Stimulated activated CD8-positive, alpha-beta memory T cell treated with anti-CD3 and anti-CD28 coated beads, Interleukin-4, amount 100 ng/mL, for 24 hours (primary cell): Measurements from ENCODE around the gene RLF.

Experiments
- DNase-seq: peaks from one replicate; pipeline ENCODE4 v3.0.0-alpha.2; 2020; ENCODE audit warnings: low read depth

RLF gene

DNA sequence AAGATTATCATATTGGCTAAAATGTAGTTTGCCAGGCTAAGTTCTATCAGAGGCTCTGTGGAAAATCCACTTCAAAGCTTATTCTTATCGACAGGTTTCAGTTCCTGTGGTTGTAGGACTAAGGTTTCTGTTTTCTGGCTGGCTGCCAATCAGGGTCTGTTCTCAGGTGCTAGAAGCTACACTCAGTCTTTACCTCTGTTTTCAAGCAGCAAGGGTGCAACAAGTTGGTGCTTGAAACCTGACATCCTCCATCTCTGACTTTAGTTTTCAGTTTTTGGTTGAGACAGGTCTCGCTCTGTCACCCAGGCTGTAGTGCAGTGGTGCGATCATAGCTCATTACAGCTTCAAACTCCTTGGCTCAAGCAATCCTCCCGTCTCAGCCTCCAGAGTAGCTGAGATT lies 71.3 kb downstream of the RLF start:
- peak; percentile 30 for DNase-seq

DNA sequence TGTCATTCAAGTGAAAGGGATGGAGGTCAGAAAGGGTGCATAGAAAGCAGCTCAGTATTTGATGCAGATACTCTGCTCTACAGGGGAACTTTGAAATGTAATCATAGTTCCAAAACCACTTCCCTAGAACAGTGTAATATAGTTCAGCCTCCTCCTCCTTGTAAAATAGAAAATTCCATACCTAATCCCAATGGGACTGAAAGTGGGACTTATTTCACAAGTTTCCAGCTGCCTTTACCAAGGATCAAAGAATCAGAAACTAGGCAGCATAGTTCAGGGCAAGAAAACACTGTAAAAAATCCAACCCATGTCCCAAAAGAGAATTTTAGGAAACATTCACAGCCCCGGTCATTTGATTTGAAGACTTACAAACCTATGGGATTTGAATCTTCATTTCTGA lies 78.4 kb downstream of the RLF start:
- DNase-seq = no peak

DNA sequence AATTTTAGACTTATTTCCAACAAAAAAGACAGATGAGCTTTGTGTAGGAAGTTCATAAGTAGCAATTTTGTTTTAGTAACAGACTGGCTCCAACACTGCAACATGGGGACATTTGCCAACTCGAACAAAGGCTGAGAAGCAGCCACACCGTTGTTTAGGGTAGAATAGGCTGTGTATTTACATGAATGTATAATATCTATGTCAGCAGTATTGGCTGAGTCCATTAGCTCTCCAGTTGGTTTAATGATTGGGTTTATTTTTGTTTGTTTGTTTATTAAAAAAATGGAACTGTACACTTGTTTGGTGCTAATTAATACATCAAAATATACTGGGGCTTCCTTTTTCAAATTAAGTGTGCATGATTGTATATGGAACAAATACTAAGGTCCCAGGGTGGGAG lies 79.2 kb downstream of the RLF start:
- DNase-seq = no peak

DNA sequence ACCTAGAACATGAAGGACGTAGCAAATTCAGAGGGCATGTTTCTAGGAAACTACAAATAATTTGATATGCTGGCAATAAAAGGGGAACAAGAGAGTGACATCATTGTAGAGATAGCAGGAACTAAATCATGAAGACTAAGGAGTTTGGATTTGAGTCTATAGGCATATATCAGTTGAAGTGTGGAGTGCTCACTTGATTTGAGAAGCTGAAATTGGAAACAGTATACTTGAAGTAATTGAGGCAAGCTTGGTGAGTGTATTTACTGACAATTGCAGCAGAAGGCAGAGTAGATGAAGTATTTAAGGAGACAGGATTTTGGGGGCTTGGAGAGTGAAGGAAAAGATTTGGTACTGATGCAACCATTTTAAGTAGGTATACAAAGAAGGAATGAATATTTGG lies 80.2 kb downstream of the RLF start:
- no peak for DNase-seq

DNA sequence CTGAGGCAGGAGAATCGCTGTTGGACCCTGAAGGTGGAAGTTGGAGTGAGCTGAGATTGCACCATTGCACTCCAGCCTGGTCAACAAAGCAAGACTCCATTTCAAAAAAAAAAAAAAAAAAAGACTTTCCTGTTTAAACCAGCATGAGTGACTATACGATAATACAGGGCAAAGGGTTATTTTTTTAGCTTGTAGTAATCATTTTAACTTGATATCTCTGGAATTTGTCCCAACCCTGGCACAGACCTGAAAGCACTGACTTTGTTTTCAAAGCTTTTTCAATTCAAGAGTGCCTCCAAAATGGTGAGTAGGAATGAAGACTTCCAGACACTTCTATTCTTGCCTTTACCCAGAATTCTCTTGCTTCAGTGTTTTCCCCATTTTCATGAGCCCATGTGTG lies 82.2 kb downstream of the RLF start:
- no peak for DNase-seq

DNA sequence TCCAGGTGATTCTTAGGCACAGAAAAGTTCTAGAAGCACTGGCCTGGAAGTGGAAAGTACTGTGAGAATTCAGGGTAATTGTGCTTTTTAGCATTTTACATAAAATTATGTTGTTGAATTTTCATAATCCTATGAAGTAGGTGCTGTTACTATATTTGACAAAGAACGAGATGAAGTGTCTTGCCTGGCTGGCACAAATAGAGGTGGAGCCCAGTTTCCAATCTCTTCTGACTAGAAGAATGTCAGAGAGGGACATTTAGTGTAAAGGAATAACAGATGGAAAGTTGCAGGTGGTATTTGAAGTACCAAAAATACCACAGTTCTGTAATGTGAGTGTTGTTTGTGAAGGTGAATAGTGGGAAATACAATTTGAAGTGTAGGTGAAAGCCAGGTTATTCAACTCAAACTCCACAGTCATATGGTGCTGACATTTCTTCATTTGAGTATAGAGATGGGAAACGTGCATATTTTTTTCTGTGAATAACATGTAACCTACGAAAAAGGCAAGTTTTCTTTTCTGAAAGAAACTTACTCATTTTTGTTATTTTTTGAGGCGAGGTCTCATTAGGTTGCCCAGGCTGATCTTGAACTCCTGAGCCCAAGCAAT lies 83.1 kb downstream of the RLF start:
- no peak for DNase-seq

DNA sequence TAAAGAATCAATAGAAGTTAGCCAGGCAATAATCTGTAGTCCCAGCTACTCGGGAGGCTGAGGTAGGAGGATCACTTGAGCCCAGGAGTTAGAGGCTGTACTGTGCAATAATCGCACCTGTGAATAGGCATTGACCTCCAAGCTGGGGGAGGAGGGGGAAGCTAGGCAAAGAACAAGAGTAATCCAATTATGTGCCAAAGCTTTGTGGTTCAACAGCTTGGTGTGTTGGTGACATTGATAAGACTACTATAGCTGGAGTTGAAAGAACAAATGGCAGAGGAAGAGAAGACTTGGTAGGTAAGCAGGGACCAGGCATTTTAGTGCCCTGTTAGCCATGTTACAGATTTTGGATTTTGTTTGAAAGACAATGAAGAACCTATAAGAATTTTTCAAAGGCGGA lies 84.5 kb downstream of the RLF start:
- DNase-seq = no peak

DNA sequence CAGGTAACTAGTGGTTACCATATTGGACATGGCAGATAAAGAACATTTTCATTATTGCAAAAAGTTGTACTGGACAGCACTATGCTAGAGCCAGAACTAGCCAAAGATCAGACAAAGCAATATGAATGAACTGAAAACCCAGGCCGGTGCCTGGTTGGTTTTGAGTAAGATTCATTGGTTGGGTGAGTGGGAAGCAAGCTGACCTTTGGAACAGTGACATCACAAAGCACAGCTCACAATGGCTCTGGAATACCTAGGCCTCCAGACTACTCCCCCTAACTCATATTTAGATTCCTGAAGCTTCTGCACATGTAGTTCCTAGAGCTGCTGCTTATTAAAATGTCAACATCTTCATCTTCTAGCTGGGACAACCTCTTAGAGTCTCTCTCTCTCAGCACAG lies 86.5 kb downstream of the RLF start, which contains the start of gene TMCO2:
Gene TMCO2, plus strand, starts transcription at position 283 of the 400 bp plus-strand sequence. Its CDS starts 57 bp downstream, at position 340.
- no peak for DNase-seq

DNA sequence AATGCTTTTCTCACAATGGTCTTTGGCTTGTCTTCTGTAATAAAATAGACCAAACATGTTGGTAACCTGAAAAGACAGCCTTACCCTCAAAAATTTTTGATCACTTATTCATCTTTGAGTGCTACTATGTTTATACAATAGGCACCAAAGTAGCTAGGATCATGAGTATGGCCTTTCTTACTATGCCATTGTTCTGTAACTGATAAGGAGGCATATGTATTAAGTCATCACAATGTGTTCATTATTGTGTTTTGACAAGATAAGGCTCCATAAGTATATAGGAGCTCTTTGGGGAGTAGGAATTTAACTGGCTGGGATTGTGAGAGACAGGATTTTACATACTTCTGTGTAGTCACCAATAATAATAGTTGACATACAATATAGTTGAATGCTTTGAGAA lies 87.2 kb downstream of the RLF start:
- DNase-seq = no peak

DNA sequence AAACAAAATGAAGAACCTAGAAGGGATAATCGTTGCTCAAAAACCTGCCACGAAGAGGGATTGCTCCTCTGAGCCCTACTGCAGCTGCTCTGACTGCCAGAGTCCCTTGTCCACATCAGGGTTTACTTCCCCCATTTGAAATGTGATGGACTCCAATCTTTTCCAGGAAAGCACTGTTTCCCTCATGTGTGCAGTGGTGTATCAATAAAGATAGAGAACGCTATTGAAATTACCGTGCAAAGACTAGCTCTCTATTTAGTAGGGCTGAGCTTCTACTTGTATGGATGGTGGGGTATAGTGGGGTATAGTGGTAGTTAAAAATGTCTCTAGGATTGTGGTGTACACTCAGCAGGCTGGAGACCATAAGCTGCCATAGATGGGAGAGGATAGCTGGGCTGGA lies 90.3 kb downstream of the RLF start:
- no peak for DNase-seq

DNA sequence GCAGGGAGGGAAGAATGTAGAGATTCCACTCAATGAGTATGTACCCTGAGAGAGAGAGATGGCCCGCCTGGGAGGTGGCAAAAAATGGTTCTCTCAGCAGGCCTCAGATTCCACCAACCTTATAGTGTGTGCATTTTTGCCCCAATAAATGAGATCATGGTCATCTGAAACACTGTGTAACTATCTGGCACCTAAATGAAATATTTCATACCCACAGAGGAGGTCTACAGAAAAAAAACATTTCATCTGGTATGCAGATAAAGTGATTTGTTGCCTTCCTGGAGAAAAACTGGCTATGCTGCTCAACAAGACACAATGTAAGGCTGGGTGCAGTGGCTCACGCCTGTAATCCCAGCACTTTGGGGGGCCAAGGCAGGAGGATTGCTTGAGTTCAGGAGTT lies 91.4 kb downstream of the RLF start:
- DNase-seq = no peak

DNA sequence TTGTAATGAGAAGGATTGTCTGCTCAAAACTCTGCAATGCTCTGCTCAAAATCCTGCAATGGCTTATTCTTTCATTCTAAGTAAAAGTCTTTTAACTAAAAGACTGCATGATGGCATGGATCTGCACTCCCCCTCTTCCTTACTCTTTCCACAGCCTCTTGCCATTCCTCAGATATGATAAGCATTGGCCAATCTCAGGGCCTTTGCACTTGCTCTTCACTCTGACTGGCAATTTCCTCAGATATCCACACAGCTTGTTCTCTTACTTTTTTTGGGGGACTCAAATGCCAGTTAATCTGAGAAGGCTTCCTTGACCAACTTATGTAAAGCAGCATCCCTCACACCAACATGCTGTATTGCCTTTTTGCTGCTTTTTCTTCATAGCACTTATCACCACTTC lies 94.0 kb downstream of the RLF start:
- DNase-seq = no peak

DNA sequence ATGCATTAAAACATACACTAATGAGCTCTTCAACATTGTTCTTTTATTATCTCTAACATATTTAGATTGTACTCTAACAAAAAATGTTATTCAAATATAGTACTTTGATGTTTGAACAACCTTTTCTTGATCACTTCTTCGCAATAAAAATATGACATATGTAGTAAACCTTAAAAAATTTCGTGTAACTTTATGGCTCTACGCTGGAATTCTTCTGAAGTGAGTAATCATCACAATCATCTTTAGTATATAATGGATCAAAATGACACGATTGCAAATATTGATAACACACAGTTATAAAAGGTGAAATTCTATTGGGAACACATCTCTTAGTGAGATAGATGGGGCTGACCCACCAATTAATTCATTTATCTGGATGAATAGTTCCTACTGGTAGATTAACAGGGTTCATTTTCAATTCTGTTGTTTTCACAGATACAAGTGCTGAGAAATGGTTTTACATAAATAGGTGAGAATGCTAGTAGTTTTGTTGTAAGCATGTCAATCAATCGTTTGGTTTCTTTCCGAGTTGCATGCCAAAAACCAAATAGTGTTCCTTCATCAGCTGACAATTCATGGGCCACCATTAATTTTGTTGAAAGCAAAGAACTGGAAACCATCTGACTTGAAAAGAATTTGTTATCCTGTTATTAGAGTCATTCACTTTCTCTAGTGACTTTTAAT lies 95.4 kb downstream of the RLF start:
- no peak for DNase-seq

DNA sequence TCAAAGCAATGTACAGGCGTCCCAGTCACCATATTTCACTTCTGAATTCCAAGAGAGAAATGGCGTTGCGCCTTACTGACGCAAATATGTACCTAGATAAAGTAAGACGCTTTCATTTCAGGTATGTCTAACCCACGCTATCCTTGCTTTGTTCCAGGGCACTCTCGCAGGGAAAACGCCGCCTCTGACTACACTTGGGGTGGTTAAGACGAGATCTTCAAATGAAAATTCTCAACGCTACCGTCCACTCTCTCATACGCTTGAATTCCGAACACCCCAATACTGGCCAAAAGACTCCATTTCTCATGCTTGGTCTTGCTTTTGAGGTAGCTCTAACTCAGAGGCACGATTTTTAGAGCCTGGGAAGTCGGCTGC lies 96.1 kb downstream of the RLF start:
- DNase-seq = no peak

DNA sequence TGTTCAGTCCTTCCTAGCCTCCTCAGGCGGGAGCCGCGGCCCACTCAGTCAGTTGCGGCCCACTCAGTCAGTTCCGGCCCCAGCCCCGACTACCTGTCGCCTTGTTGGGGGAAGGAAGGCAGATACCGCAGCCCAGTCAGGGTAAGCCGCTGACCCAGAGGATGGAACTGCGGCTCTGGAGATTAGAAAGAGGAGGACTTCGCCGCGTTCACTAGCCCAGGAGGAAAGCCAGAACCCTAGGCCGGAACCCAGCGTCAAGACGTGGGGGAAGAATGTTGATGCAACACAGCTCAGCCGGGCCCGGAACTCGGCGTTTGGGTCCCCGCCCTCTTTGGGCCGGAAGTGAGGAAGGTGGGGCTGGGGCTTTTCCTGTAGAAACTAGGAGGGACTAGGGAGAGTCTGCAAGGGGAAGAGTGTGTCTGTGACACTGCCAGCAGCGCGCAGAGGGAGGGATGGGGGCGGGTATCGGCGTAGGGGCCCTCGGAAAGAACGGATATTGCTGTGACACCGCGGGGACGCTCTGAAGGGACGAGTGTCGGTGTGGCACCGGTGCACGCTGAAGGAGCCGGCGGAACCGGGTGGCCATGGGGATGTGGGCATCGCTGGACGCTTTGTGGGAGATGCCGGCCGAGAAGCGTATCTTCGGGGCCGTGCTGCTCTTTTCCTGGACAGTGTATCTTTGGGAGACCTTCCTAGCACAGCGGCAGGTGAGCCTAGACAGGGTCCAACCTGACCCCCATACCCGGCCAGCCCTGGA lies 96.7 kb downstream of the RLF start, which contains the start of gene ZMPSTE24:
Gene ZMPSTE24, plus strand, starts transcription at position 549 of the 757 bp plus-strand sequence. Its CDS starts 36 bp downstream, at position 585.
- DNase-seq = peak; percentile 92

DNA sequence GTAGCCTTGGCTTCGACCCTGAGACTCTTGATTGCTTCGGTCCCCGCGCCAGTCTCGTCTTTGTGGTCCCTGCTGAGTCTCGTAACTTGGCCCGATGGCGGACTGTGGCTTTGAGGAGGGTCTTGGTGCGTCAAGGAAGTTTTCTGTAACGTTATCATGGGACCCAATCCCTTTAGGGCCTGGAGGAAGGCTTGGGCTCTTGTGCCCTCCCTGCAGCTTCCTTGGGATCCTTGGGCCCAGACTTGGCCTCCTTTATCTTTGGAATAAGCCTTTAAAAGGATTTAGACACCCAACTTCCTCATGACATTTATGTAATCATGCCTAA lies 97.2 kb downstream of the RLF start:
- DNase-seq = no peak

DNA sequence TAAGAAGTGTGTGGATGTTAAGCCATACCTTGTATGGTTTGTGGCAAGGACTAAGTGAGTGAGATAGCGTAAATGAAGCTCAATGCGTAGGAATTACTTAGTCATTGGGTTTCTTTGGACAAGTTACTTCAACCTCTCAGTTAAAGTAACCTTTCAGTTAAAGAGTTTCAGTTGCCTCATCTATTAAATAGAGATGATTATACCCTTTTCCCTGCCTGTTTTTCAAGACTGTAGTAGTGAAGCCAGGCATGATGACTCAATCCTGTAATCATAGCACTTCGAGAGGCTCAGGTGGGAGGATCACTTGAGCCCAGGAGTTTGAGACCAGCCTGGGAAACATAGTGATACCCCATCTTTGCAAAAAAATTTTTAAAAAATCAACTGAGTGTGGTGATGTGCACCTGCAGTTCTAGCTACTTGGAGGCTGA lies 103.2 kb downstream of the RLF start:
- DNase-seq = no peak

DNA sequence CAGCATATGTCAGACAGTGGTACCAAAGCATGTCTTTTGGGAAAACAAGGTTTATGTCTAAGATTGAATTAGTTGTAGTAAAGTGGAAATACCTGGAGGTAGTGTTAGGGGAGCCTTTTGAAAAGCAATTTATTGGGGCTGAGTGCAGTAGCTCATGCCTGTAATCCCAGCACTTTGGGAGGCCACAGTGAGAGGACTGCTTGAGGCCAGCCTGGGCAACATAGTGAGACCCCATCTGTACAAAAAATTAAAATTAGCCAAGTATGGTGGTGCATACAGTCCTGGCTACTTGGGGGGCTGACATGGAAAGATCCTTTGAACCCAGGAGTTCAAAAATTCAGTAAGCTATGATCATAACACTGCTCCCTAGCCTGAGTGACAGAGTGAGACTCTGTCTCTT lies 104.1 kb downstream of the RLF start:
- no peak for DNase-seq

DNA sequence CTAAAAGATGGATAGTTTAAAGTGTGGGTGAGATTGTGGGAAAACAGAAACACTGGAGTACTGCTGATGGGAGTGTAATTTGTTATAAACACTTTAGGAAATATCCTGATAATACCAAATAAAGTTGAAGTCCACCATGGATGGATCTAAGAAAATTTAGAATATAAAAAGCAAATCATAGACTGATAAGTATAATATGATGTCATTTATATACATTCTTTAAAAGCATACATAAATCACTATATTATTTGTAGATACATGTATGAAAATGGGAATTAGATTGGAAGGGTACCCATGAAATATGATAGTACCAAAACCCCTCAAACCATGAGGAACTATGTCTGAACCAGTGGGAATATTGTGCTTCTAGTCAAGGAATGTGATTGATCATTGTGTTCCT lies 104.7 kb downstream of the RLF start:
- DNase-seq = no peak

DNA sequence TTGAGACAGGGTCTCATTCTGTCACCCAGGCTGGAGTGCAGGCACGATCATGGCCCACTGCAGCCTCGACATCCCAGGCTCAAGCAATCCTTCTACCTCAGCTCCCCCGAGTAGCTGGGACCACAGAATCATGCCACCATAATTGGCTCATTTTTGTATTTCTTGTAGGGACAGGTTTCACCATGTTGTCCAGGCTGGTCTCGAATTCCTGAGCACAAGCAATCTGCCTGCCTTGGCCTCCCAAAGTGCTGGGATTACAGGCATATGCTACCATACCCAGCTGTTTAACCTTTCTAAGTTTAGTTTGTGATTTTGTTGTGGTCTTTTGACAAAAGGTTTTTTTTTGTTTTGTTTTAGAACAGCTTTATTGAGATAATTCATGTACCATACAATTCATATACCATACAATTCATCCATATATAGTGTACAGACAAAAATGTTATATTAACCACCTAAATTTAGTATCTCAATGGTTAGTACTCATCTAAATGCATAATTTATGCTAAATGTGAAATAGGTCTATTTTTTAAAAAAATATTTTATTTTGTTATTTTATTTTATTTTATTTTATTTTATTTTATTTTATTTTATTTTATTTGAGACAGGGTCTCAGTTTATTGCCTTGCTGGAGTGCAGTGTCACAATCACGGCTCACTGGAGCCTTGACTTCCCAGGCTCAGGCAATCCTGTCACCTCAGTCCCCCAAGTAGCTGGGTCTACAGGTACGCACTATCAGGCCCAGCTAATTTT lies 105.8 kb downstream of the RLF start:
- no peak for DNase-seq

DNA sequence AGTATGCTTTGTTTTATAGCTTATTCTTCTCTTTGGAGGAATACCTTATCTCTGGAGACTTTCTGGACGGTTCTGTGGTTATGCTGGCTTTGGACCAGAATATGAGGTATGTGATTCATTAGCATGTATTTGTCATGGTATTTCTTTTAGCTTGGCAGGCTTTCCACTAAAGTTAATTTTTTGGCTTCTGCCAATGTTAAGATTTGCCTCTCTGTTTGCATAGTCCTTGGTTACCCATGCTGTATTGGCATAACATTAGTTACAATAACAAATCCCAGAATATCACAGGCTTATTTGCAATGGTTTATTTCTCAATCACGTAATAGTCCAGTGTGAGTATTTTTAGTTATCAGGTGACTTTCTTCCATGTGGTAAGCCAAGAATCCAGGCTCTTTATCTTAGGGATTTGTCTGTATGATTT lies 106.6 kb downstream of the RLF start:
- no peak for DNase-seq

DNA sequence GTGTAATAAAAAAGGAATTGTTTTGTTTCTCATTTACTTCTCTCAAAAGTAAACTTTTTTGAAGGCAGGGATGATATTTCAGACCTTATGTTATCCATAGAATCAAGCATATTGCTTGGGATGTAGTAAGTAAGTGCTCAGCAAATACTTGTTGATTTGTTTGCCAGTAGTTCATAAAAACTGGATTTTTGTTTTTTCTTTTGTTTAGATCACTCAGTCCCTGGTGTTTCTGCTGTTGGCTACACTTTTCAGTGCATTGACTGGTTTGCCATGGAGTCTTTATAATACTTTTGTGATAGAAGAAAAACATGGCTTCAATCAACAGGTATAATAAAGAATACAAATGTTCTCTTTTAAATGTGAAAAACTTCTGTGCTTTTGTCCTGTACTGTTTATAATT lies 107.0 kb downstream of the RLF start:
- no peak for DNase-seq
